ENCODE results near the gene SSR2.

Gene SSR2

GRCh38 chr1:156020293-156021092, at the start of gene SSR2:
SSR2 (minus strand) TSS chr1:156020951; CDS start chr1:156020167, 784 bp downstream.
- DNase-seq: peak; percentile 75 to 77

GRCh38 chr1:156070548-156070947, 49.8 kb upstream of the SSR2 start:
- no peak for DNase-seq

GRCh38 chr1:156069490-156070455, 49.0 kb upstream of the SSR2 start:
- no peak for DNase-seq

- DNase-seq: no peak
Observed at GRCh38 chr1:156067262-156067661, 46.5 kb upstream of the SSR2 start.

GRCh38 chr1:156065871-156066270, 45.1 kb upstream of the SSR2 start:
- no peak for DNase-seq

- DNase-seq: no peak
Observed at GRCh38 chr1:156065212-156065611, 44.5 kb upstream of the SSR2 start.

- no peak for DNase-seq
Observed at GRCh38 chr1:156064615-156065014, 43.9 kb upstream of the SSR2 start.

GRCh38 chr1:156063997-156064285, 43.2 kb upstream of the SSR2 start:
- DNase-seq: no peak

- DNase-seq: no peak
Observed at GRCh38 chr1:156062189-156062588, 41.4 kb upstream of the SSR2 start.

- no peak for DNase-seq
Observed at GRCh38 chr1:156060937-156061636, 40.3 kb upstream of the SSR2 start, which contains the start of gene RAB25. RAB25 (plus strand) TSS chr1:156061160; CDS start chr1:156061401, 241 bp downstream.

- DNase-seq: no peak
Observed at GRCh38 chr1:156056326-156056849, 35.6 kb upstream of the SSR2 start.

- no peak for DNase-seq
Observed at GRCh38 chr1:156055281-156056048, 34.7 kb upstream of the SSR2 start.

- peak; percentile 96 to 97 for DNase-seq
Observed at GRCh38 chr1:156054500-156055280, 33.9 kb upstream of the SSR2 start, which contains the start of gene LAMTOR2. LAMTOR2 (plus strand) TSS chr1:156054782; CDS start chr1:156054890, 108 bp downstream.

- peak; percentile 78 to 82 for DNase-seq
Observed at GRCh38 chr1:156053768-156054499, 33.2 kb upstream of the SSR2 start, which contains the start of gene UBQLN4. UBQLN4 (minus strand) TSS chr1:156053798; CDS start chr1:156053701, 97 bp downstream.

GRCh38 chr1:156052862-156053767, 32.4 kb upstream of the SSR2 start:
- peak; percentile 59 to 63 for DNase-seq

- DNase-seq: no peak
Observed at GRCh38 chr1:156051011-156051725, 30.4 kb upstream of the SSR2 start.

GRCh38 chr1:156050376-156050775, 29.6 kb upstream of the SSR2 start:
- no peak for DNase-seq

- DNase-seq: no peak
Observed at GRCh38 chr1:156048663-156049258, 28.0 kb upstream of the SSR2 start.
